Measurements from ENCODE around the gene PTCH2.
"Not testable (repeated sequence)": the region's sequence is repeated elsewhere in the genome, so short reads cannot be mapped to it uniquely, and the experiment has no call there.

The PTCH2 gene

DNA sequence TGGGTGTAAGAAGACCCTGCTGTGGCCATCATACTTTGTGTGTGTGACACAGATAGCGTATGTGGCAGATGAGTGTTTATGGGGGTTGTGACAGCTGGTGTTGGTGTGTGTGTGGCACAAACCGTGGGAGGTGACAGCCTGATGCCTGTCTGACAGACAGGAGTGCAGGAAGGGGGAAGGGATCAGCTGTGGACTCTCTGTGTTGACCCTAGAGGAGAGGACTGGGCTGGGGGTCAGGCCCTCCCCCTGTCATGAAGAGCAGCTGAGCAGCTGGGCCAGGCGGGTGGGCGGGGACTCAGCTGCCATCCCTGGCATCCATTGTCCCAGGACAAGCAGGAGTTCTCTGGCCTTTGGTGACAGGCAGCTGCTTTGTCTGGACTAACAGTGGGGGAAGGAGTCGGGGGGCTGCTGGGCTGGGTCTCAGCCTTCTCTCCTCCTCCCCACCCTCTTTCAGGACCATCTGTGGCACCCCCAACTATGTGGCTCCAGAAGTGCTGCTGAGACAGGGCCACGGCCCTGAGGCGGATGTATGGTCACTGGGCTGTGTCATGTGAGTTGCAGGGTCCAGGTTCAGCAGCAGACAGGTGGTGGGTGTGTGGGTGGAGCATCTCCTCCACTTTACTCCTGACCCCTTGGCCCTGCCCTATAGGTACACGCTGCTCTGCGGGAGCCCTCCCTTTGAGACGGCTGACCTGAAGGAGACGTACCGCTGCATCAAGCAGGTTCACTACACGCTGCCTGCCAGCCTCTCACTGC lies 40.6 kb downstream of the PTCH2 start:
- no peak for DNase-seq (ENCODE audit: low read depth in 2 of 2)

GRCh38 chr1:44801491-44802305 lies 41.4 kb downstream of the PTCH2 start:
- no peak for DNase-seq (ENCODE audit: low read depth in 2 of 2)

DNA sequence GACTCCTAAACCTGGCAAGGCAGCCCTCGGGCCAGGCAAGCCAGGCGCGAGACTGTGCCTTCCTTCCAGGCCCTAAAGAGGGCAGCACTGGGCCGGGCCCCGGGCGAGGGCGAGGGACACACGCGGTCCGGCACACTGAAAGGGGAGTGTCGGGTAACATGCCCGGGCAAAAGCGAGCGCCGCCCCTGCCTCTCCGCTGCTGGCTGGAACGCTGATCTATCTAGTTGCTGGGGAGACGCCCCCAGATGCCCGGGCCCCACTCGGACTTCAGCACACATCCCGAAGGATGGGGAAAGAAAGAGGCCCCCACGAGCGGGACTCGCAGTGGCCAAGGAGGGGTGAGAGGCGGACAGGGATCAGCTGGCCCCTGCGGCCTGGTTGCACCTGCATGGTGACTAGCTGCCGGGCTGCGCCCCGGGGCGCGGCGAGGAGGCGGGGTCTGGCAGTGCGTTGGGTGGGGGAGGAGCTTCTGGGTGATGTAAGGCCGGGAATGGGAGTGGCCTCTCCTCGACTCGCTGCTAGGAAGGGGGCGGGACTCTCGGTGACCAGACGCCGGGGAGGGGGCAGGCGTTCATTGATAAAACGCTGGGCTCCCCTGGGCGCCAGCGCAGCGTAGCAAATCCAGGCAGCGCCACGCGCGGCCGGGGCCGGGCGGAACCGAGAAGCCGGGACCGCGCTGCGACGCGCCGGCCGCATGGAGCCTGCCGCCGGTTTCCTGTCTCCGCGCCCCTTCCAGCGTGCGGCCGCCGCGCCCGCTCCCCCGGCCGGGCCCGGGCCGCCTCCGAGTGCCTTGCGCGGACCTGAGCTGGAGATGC lies 43.1 kb downstream of the PTCH2 start, which contains the start of gene PLK3:
Gene PLK3 (plus strand): TSS at position 608 of the 815 bp plus-strand sequence. CDS start 87 bp downstream, at position 695.
- DNase-seq (ENCODE audit: low read depth in 2 of 2): peak; percentile 98 to 99

- no peak for DNase-seq (ENCODE audit: low read depth in 2 of 2)
Measured at GRCh38 chr1:44798481-44799365, 44.3 kb downstream of the PTCH2 start.

DNA sequence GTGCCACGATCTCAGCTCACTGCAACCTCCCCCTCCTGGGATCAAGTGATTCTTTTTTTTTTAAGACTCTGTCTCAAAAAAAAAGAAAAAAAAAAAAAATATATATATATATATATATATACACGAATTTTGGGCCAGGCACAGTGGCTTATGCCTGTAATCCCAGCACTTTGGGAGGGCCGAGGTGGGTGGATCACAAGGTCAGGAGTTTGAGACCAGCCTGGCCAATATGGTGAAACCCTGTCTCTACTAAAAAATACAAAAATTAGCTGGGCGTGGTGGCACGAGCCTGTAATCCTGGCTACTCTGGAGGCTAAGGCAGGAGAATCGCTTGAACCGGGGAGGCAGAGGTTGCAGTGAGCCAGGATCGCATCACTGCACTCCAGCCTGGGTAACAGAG lies 45.2 kb downstream of the PTCH2 start:
- not testable (repeated sequence) for DNase-seq (ENCODE audit: low read depth in 2 of 2)

DNA sequence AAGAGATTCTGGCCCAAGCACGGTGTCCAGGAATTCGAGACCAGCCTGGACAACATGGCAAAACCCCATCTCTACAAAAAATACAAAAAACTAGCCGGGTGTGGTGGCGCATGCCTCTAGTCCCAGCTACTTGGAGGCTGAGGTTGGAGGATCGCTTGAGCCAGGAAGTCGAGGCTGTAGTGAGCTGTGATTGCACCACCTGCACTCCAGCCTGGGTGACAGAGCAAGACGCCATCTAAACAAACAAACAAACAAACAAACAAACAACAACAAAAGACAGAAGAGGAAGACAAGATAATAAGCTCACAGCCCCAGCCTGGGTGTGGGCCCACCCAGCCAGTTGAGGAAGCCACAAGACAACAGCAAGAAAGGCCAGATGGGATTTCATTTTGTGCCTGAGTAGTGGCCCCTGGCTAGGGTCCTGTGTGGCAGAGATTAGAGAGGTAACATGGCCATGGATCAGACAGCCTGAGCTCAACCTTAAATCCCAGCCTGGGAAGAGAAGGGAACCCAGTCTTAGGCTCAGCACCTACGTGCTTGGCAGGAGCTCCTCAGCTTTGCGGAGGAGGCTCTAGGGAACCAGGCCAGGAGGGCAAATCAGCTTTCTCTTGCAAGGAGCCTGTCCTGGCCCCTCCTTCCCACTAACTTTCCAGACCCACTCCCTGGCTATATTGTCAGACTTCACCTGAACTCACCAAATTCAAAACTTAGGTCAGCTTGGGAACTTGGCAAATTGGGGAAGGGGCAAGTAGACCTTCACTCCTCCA lies 50.1 kb downstream of the PTCH2 start:
- no peak for DNase-seq (ENCODE audit: low read depth in 2 of 2)

DNA sequence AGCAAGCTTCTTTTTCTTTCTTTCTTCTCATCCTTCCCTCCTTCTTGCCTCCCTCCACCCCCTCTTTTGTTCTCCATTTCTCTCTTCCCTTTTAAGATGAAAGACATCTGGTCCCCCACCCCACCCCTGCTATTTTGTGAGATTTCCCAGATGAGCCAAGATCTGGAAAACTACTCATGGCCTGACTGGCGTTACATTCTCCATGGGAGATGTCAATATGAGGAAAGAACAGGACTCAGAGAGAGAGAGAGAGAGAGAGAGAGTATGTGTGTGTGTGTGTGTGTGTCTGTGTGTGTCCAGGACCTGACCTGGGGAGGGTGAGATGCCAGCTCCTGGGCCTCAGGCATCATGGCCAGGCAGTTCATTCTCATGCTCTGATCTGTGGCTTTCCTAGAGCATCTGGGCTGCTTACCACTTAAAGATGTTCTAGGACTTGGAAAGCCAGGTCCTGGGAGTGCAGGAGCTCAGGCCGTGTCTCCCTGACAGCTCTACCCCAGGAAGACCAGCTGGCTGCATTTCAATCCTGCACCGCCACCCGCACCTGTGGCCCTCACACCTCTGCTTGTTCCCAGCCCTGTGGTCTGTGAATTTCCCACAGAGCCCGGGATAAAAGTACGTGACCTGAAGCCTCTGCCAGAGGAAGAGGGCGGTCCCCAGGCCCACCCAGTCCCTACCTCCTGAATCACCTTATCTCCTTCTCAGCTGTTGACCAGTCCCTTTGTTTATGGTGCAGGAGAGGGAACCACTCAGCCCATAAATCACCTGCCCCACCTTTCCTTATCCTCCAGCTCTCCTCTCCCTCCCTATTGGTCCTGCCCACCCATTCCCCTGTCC lies 51.9 kb downstream of the PTCH2 start:
- no peak for DNase-seq (ENCODE audit: low read depth in 2 of 2)

DNA sequence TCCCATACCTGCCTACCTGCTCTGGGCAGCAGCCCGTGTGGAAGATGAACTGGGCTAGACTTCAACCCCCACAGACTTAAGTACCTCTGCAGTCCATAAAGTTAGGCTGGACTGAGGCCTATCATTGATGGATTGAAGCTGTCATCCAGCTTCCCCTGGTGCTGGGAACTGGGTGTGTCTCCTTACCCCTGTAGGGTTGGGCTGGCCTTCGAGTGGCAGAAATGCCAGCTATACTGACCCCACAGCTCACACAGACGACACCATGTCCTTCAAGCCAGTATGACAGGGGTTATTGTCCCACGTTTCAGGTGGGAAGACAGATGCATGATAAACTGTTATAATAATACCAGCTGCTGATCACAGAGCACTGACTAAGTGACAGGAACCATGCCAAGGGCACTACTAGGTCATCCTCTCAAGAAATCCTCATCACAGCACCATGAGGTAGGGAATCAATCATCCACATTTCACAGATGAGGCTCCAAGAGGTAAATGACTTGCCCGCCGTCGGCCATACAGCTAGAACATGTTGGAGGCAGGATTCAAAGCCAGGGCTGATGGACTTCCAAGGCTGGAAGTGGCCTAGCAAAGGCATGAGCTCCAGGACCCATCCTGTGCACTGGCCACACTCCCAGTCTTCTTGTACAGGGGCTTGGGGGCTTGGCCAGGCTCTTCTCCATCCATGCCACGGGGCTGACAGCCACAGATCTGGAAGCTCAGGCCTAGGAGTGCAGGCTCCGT lies 54.8 kb downstream of the PTCH2 start, which contains the start of gene BEST4:
Gene BEST4 (minus strand): TSS at position 51 of the 741 bp plus-strand sequence. CDS start 465 bp downstream, outside the sequence.
- no peak for DNase-seq (ENCODE audit: low read depth in 2 of 2)

DNA sequence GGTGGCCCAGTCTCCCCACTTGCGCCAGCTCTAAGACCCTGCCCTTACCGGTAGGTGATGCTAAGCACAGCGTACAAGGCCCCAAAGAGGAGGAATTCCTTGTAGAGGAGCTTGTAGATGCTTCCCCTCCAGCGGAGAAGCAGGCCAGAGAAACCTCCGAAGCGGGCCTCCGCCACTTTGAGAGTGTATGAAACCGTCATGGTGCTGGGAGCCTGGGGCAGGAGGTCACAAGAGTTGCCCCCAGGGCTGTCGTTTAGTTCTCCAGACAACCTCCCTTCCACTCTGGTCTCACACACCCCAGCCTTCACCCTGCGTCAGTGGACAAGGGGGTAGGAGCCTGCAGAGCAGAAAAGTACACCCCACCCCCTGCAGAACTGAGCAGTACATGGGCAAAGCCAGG lies 55.5 kb downstream of the PTCH2 start:
- DNase-seq (ENCODE audit: low read depth in 2 of 2): no peak

DNA sequence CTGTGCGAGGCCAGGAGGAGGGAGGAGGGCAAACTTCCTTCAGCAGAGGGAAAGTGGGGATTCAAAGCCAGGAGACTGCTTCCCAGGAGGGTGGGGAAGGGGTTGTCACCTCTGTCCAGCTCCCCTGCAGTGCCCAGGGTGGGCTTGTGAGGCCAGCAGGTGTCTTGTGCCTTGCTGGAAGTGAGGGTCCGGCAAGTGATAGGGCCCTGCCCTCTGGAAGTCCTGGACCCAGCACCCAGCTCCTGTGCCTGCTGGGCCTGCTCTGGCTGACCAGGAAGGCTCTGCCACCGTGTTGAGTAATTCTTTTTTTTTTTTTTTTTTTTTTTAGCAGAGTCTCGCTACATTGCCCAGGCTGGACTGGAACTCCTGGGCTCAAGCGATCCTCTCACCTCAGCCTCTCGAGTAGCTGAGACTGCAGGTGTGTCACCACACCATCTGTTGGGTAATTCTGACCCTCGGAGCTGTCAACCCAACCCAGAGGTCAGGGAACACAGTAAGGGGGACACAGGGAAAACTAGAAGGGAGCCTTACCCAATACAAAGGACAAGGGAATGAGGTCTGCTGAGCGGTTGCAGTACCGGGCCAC lies 56.1 kb downstream of the PTCH2 start:
- no peak for DNase-seq (ENCODE audit: low read depth in 2 of 2)

DNA sequence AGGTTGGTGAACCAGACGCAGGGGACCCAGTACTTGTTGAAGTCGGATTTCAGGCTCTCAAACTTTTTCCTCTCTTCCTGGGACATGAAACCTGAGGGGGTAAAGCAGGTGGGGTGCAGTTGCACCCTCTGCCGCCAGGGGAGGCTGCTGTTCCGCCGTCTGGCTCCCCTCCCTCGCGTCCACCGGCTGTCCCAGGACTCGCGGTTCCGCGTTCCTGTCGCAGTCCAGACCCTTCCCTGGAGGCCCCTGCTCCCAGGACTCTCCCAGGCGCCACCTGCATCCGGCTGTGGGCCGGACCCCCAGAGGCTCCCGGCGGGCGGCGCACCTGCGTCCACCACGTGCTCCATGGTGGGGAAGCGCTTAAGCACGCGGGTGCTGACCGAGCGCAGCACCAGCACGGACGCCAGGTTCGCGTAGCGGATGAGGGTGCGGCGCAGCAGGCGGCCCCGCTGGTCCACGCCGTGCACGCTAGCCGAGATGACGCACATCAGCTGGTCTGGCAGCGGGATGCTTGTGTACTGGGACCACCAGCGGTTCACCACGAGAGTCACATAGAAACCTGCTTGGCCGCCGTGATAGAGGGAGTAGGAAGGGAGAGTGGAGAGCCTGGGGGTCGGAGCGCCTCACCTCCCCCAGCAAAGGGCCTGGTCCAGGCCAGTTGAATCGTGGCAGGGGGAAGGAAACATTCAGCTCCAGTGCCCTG lies 56.8 kb downstream of the PTCH2 start:
- DNase-seq (ENCODE audit: low read depth in 2 of 2): peak in 1 of 2 donors; percentile 71

- DNase-seq (ENCODE audit: low read depth in 2 of 2): no peak
Measured at GRCh38 chr1:44785501-44786137, 57.4 kb downstream of the PTCH2 start.

DNA sequence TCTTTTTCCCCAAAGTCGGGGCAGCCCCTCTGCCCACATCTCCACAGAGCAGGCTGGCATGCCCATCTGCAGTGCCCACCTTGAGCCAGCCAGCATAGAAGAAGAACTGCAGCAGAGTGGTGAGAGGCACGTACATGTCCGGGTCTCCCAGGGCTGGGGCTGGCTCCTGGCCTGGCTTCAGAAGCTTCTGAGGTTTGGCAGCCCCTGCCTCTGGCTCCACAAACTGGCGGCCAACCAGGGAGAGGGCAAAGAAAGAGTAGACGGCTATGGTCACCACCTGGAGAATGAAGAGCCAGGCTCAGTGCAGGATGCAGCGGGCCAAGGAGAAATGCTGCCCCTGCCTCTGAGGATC lies 58.0 kb downstream of the PTCH2 start:
- no peak for DNase-seq (ENCODE audit: low read depth in 2 of 2)

DNA sequence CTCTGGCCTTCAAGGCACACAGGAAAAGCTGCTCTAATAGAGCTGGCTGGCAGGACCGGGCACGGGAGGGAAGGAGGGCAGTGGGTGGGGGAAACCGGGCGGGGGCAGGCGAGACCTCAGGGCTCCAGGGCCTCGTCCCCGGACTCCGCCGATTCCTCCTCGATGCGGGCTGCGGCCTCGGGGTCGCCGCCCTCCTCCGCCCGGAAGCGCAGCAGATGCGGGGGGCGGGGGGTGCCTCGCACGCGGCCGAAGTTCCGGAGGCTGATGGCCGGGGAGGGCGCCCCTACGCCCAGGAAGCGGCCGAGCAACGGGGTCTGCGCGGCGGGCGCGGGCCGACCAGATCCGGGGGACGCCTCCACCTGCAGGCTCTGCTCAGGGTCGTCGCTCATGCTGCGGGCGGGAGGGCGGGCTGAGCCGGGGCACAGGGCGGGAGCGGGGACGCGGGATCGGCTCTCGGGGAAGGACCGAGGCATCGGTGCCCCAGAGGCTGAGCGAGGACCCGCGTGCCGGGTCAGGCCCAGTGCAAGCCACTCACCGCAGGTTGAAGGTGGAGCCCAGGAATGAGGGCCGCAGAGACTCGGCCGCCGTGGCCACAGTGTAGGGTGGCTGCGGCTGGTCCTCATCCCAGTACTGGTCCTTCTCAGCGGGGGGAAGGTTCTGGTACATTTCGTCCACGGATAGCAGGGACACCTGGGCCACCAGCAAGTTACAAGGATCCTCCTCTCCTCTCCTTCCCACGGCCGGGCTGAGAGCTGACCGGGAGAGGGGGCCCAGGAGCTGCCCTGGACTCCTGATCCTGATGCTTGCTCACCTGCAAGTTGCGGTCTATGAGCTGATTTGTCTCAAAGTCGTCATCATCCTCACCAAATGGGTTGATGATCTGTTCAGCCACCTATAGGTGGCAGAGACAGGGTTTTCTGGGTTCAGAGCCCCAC lies 58.7 kb downstream of the PTCH2 start:
- DNase-seq (ENCODE audit: low read depth in 2 of 2): no peak

- DNase-seq (ENCODE audit: low read depth in 2 of 2): no peak
Measured at GRCh38 chr1:44783697-44784093, 59.4 kb downstream of the PTCH2 start.

DNA sequence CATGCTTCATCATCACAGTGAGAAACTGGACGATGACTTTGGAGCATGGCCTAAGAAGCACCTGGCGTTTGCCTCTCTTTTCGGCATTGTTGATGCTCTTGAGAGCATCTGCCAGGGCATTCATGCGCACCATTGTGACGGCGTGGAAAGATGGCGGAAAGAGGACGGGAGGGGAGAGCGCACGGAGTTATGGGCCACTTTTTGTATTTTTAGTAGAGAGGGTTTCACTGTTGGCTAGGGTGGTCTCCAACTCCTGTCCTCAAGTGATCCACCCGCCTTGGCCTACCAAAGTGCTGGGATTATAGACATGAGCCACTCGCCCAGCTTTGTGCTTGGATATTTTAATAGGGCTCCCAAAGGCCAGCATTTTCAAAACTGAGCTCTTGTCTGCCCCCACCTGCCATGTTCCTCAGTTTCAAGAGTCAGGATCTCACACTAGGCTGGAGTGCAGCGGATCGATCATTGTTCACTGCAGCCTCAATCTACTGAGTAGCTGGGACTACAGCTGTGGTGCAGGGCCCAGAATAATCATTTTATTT lies 62.4 kb downstream of the PTCH2 start:
- no peak for DNase-seq (ENCODE audit: low read depth in 2 of 2)

Measured in stimulated activated CD4-positive, alpha-beta T cell treated with anti-CD3 and anti-CD28 coated beads, Interleukin-15, amount 100 ng/mL, for 48 hours (primary cell).